GM19452 (cell line): ENCODE measurements around the gene ZDHHC14.
"Not testable (repeated sequence)": the region's sequence is repeated elsewhere in the genome, so short reads cannot be mapped to it uniquely, and the experiment has no call there.

ENCODE experiments used
- ATAC-seq: cut with Tn5 transposase; IDR thresholded peaks from one replicate; pipeline ENCODE4 v1.9.1; 2021; ENCODE audit not compliant: unreplicated experiment

ZDHHC14 gene

GRCh38 chr6:157380779-157381561 lies at the start of gene ZDHHC14:
Gene ZDHHC14 (plus strand): TSS chr6:157381190.
- ATAC-seq: peak; percentile 76

GRCh38 chr6:157332813-157333212 lies 48.2 kb upstream of the ZDHHC14 start:
- ATAC-seq: no peak

GRCh38 chr6:157333537-157333936 lies 47.5 kb upstream of the ZDHHC14 start:
- ATAC-seq: no peak

- ATAC-seq: no peak
Observed at GRCh38 chr6:157333956-157334355, 47.0 kb upstream of the ZDHHC14 start.

GRCh38 chr6:157335829-157336228 lies 45.2 kb upstream of the ZDHHC14 start:
- ATAC-seq: no peak

GRCh38 chr6:157337276-157337675 lies 43.7 kb upstream of the ZDHHC14 start:
- not testable (repeated sequence) for ATAC-seq

GRCh38 chr6:157337751-157338150 lies 43.2 kb upstream of the ZDHHC14 start:
- ATAC-seq: no peak

GRCh38 chr6:157339432-157339831 lies 41.6 kb upstream of the ZDHHC14 start:
- ATAC-seq: no peak

- no peak for ATAC-seq
Observed at GRCh38 chr6:157343732-157344131, 37.3 kb upstream of the ZDHHC14 start.

- ATAC-seq: no peak
Observed at GRCh38 chr6:157346373-157346772, 34.6 kb upstream of the ZDHHC14 start.

GRCh38 chr6:157358287-157358686 lies 22.7 kb upstream of the ZDHHC14 start:
- no peak for ATAC-seq

GRCh38 chr6:157361886-157362285 lies 19.1 kb upstream of the ZDHHC14 start:
- ATAC-seq: no peak

- ATAC-seq: no peak
Observed at GRCh38 chr6:157364705-157365104, 16.3 kb upstream of the ZDHHC14 start.

GRCh38 chr6:157366648-157367047 lies 14.3 kb upstream of the ZDHHC14 start:
- no peak for ATAC-seq

- ATAC-seq: no peak
Observed at GRCh38 chr6:157368359-157369049, 12.5 kb upstream of the ZDHHC14 start.

GRCh38 chr6:157370755-157371154 lies 10.2 kb upstream of the ZDHHC14 start:
- ATAC-seq: no peak

GRCh38 chr6:157372501-157373280 lies 8.3 kb upstream of the ZDHHC14 start:
- ATAC-seq: no peak

GRCh38 chr6:157374889-157375443 lies 6.0 kb upstream of the ZDHHC14 start:
- ATAC-seq: no peak

- ATAC-seq: no peak
Observed at GRCh38 chr6:157376241-157376640, 4.7 kb upstream of the ZDHHC14 start.

- ATAC-seq: no peak
Observed at GRCh38 chr6:157376706-157377230, 4.2 kb upstream of the ZDHHC14 start.
